HL-60 (cell line): ENCODE results near the gene SERPINI1.

Experiments
- POLR2AphosphoS5 ChIP-seq: IDR thresholded peaks from 2 replicates; pipeline ENCODE4 v1.6.1; 2012; ENCODE audit warnings: low read depth
- SPI1 ChIP-seq: IDR thresholded peaks from 2 replicates; pipeline ENCODE4 v1.6.1; 2012; ENCODE audit warnings: low read depth, mild to moderate bottlenecking, borderline replicate concordance
- TF ChIP-seq, protein P1 (sequence below): IDR thresholded peaks from one replicate; pipeline ENCODE4 v1.5.1; 2011; ENCODE audit warnings: low read length, control low read depth, inconsistent platforms; ENCODE audit not compliant: insufficient read depth
- TF ChIP-seq, protein P2 (sequence below): IDR thresholded peaks from 2 replicates; pipeline ENCODE4 v1.6.1; 2012; ENCODE audit warnings: low read depth; ENCODE audit not compliant: insufficient replicate concordance

DNA sequence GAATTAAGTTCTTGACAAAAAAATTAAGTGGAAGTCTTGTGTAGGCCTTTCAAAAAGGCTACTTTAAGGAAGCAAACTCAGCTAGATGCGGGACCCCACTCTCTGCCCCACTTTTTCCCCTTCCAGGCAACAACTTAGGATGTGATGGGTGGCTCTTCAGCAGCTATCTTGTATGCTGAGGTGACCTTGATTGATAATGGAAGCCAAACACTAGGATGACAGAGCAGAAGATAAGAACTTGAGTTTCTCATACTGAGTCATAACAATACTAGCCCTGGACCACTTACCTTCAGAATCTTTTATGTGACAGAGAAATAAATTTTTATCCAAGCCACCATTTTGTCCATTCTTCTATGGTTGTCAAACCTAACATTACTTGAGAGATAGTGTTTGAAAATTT, 16.9 kb upstream of the SERPINI1 start:
- TF ChIP-seq, protein P1, sequence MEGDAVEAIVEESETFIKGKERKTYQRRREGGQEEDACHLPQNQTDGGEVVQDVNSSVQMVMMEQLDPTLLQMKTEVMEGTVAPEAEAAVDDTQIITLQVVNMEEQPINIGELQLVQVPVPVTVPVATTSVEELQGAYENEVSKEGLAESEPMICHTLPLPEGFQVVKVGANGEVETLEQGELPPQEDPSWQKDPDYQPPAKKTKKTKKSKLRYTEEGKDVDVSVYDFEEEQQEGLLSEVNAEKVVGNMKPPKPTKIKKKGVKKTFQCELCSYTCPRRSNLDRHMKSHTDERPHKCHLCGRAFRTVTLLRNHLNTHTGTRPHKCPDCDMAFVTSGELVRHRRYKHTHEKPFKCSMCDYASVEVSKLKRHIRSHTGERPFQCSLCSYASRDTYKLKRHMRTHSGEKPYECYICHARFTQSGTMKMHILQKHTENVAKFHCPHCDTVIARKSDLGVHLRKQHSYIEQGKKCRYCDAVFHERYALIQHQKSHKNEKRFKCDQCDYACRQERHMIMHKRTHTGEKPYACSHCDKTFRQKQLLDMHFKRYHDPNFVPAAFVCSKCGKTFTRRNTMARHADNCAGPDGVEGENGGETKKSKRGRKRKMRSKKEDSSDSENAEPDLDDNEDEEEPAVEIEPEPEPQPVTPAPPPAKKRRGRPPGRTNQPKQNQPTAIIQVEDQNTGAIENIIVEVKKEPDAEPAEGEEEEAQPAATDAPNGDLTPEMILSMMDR = no peak
- TF ChIP-seq POLR2AphosphoS5 (no peak), SPI1 (no peak)
- TF ChIP-seq, protein P2, sequence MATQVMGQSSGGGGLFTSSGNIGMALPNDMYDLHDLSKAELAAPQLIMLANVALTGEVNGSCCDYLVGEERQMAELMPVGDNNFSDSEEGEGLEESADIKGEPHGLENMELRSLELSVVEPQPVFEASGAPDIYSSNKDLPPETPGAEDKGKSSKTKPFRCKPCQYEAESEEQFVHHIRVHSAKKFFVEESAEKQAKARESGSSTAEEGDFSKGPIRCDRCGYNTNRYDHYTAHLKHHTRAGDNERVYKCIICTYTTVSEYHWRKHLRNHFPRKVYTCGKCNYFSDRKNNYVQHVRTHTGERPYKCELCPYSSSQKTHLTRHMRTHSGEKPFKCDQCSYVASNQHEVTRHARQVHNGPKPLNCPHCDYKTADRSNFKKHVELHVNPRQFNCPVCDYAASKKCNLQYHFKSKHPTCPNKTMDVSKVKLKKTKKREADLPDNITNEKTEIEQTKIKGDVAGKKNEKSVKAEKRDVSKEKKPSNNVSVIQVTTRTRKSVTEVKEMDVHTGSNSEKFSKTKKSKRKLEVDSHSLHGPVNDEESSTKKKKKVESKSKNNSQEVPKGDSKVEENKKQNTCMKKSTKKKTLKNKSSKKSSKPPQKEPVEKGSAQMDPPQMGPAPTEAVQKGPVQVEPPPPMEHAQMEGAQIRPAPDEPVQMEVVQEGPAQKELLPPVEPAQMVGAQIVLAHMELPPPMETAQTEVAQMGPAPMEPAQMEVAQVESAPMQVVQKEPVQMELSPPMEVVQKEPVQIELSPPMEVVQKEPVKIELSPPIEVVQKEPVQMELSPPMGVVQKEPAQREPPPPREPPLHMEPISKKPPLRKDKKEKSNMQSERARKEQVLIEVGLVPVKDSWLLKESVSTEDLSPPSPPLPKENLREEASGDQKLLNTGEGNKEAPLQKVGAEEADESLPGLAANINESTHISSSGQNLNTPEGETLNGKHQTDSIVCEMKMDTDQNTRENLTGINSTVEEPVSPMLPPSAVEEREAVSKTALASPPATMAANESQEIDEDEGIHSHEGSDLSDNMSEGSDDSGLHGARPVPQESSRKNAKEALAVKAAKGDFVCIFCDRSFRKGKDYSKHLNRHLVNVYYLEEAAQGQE = no peak
